Omental fat pad (tissue), 4 donors: ENCODE data around the gene STX11. TPM values are rescaled to one million over a fixed set of nuclear protein-coding genes. Genes with fewer than 3 reads are reported as not detected.

Experiments used
- ATAC-seq: fragments of 150-250 bp; one replicate; pipeline ENCODE4 v1.9.1; 2016; ENCODE audit warnings: mild to moderate bottlenecking, moderate library complexity; ENCODE audit not compliant: low FRiP score
- DNase-seq: peaks from one replicate; pipeline ENCODE4 v3.0.0-alpha.2; 2019; ENCODE audit warnings: low spot score
- total RNA-seq, 4 donors: library from RNA; depleted of rRNA; stranded (reverse); fragments of >200 nt; gene quantifications; one replicate each; pipeline ENCODE4 v1.1.0, GENCODE V29; 2016
- TF ChIP-seq, protein P1 (sequence below), 3 donors: fragments of 450-650 bp; IDR thresholded peaks; one replicate each; pipeline ENCODE4 v1.5.1; 2016 to 2017; ENCODE audit warnings: antibody characterized with exemption in 3 of 3, mild to moderate bottlenecking in 3 of 3, moderate library complexity in 2 of 3

Gene STX11
- total RNA-seq, 4 donors from 2014 or later, result 34.5 to 156 (median 113) TPM

DNA sequence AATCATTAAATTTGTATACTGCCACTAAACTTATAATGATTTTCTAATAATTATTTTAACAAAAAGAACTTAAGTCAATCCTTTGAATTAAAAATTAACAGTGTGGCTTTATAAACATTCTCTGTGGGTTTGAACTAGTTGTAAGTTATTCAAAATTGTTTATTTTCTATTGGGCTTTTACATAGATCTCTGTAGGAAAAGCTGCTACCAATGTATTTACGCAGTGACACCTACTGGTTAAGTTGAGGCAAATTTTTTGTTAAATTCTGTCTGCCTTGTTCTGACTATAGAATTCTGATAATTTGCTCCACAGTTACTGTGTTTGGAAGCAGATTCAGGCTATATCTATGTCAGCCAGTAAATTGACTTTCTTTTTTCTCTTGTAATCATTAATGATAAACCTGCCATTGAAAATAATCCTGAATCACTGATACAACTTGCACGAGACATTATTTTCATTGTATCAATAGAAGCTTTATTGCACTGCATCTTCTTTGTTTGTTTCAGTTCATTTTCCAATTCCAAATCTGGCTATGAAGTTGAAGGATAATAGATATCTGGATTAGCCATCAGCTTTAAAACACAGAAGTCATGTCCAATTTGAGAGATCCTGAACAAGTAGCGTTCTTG, 68.9 kb downstream of the STX11 start:
- DNase-seq (no peak), ATAC-seq (no peak)
- TF ChIP-seq, protein P1, sequence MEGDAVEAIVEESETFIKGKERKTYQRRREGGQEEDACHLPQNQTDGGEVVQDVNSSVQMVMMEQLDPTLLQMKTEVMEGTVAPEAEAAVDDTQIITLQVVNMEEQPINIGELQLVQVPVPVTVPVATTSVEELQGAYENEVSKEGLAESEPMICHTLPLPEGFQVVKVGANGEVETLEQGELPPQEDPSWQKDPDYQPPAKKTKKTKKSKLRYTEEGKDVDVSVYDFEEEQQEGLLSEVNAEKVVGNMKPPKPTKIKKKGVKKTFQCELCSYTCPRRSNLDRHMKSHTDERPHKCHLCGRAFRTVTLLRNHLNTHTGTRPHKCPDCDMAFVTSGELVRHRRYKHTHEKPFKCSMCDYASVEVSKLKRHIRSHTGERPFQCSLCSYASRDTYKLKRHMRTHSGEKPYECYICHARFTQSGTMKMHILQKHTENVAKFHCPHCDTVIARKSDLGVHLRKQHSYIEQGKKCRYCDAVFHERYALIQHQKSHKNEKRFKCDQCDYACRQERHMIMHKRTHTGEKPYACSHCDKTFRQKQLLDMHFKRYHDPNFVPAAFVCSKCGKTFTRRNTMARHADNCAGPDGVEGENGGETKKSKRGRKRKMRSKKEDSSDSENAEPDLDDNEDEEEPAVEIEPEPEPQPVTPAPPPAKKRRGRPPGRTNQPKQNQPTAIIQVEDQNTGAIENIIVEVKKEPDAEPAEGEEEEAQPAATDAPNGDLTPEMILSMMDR (IDR thresholded peaks at IDR 0.05), result peak in 1 of 3 donors; percentile 3

DNA sequence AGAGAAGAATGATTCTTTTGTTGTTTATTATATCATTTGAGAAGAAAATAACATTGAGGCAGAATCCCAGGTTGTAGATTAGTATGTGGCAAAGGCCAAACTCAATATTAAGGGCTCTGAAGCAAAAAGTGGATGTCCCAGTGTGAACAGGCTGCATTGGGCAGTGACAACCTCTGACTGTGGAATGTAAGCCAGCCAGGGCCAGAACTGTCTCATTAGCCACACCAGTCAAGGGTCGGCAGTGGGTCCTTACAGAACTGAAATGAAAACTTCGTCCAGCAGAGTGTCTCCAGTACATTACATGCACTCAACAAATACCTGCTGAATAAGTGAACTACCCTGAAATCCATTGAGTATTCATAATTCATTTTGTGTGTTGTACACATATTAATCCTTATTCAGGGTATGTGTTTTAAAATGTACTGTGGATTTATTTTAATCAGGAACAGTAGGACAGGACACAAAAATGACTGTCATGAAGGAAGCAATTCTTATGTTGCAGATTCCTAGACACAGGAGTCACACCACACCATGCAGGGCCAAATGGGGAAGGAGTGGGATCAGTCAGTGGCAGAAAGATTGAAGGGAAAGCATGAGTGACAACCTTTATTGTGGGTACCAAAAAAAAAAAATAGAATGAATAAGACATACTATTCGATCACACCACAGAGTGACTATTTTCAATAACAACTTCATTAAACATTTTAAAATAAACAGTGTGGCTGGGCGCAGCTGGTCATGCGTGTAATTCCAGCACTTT, 69.9 kb downstream of the STX11 start:
- ATAC-seq (no peak), DNase-seq (no peak)
- TF ChIP-seq, protein P1 (IDR thresholded peaks at IDR 0.05), result no peak

DNA sequence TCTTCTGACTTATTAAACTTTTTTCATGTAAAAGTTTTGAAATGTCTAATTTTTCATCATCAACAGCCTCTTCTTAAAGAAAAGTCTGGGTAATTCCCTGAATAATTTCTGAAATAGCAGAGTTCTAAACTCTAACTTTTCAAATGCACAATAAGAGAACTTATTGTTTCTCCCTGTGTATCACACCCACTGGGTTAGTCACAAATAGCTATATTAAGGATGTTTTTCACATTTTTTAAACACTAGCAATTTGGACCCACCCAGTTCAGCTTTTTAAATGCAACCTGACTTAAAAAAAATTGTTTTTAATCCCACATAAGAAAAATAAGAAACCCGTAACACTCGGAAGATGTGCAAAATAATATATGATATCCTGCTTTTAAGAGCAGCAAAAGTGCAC, 73.4 kb downstream of the STX11 start:
- TF ChIP-seq, protein P1 (IDR thresholded peaks at IDR 0.05), result no peak
- DNase-seq (no peak), ATAC-seq (no peak)

DNA sequence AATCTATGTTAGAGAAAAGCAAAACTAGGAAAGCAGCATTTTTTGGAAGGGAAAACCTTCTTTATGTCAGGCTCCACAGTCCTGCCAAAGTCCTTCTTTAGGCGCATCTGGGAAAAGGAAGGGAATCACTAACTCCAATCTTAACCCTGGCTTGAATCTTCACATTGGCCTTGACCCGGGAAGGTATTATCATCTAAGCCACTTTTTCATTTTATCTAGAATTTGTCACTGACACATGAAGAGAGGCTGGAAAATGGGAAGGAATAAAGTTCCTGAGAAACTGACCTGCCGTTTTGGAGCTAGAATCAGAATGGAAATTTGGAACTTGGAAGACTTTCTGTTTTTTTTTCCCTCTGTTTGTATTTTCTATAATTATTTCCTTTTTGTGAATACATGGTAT, 81.4 kb downstream of the STX11 start:
- no peak for ATAC-seq
- TF ChIP-seq, protein P1 (IDR thresholded peaks at IDR 0.05), result no peak
- DNase-seq, result no peak

DNA sequence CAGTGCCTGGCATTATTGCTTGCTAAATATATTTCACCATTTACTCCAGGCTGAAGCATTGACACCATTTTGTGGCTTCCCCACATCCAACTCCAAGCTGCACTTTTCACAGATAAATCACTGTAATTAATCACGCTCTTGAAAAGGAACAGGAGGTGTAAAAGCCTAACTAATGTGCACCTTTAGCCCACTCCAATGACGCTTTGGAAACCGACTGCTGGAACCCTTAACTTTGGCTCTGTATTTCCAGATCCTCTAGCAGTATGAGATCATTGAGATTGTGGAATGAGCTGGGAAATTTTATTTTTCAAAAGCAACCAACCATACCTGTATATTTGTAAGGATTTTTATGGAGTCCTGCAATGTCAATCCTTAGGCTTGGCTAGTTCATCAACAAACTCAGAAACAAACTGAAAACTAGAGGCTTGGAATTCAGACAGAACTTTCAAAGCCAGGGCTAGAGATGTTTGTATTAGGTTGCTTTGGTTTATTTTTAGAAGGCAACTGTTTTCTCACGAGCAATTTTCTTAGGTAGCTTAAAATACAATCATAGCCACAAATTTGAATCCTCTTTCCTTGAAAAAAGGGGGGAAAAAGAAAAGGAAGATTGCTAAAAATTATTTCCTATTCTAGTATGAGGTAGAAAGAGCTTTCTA, 82.0 kb downstream of the STX11 start:
- TF ChIP-seq, protein P1 (IDR thresholded peaks at IDR 0.05), result no peak
- DNase-seq (no peak), ATAC-seq (no peak)

DNA sequence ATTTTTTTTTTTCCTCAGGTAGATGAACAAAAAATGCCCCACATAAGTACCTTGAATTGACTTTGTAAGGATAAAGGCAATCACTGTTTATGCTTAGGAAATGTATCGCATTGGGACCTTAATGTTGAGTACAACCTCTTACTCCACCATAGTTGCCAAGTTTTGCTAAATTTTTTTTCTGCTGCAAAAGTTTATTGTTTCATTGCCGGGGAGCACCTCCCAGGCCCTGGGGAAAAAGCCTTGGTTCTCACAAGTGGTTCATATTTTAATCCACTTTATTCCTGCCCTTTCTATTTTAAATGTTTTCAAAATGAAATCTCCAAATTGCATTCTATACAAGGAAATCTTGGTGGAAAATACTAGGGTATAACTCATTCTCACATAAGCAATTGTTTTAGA, 82.5 kb downstream of the STX11 start:
- ATAC-seq (no peak), DNase-seq (no peak)
- TF ChIP-seq, protein P1 (IDR thresholded peaks at IDR 0.05), result no peak
